CD1c-positive myeloid dendritic cell (primary cell): Measurements from ENCODE around the gene SLC26A9.

ENCODE experiments used
- DNase-seq: peaks from one replicate; pipeline ENCODE4 v3.0.0-alpha.2; 2016; ENCODE audit errors: extremely low spot score

SLC26A9 gene, protein sequence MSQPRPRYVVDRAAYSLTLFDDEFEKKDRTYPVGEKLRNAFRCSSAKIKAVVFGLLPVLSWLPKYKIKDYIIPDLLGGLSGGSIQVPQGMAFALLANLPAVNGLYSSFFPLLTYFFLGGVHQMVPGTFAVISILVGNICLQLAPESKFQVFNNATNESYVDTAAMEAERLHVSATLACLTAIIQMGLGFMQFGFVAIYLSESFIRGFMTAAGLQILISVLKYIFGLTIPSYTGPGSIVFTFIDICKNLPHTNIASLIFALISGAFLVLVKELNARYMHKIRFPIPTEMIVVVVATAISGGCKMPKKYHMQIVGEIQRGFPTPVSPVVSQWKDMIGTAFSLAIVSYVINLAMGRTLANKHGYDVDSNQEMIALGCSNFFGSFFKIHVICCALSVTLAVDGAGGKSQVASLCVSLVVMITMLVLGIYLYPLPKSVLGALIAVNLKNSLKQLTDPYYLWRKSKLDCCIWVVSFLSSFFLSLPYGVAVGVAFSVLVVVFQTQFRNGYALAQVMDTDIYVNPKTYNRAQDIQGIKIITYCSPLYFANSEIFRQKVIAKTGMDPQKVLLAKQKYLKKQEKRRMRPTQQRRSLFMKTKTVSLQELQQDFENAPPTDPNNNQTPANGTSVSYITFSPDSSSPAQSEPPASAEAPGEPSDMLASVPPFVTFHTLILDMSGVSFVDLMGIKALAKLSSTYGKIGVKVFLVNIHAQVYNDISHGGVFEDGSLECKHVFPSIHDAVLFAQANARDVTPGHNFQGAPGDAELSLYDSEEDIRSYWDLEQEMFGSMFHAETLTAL

DNA sequence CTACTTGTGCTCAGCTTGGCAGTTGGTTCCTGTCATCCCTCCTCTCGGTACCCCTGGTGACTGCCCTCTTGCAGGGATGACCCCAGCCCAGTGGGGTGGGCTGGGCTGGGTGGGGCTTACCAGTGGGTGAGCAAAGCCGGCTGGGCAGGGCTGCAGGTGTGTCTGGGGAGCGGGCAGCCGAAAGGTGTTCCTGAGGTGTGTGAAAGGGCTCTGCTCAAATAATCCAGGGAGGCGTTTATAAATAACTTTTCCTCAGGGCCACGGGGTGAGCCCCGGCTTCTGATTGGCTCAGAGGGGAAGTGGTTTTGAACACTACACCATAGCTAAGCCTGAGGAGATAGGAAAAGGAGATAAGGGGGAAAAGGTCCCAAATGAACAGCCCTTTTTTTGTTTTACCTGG lies at the start of gene SLC26A9:
Gene SLC26A9, minus strand, starts transcription at position 212 of the 400 bp plus-strand sequence. CDS start 7,636 bp downstream, outside the sequence.
- DNase-seq, result no peak

DNA sequence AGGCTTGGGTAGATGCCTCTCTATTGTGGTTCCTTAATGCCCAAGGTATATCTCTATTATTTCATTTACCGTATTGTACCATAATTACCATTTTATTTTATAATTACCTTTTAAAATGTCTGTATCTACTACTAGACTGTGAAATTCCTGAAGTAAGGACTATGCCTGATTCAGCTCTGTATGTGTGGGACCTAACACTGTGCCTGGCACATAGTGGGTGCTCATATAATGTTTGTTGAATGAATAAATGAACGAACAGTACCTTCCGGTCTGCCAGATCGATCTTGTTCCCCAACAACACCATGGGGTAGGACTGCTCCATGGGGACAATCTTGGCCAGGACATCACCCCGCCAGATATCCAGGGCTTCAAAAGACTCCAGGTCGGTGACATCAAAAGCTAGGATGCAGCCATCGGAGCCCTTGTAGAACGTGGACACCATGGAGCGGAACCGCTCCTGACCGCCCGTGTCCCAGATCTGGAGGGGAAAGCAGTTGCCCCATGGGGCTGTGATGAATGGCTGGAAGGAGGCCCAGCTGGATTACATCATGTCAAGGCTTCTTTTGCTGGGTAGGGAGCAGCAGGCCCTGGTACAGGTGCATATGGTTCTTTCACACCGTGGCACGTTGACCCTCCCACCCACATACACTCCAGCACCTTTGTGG lies 49.1 kb upstream of the SLC26A9 start:
- DNase-seq, result no peak

DNA sequence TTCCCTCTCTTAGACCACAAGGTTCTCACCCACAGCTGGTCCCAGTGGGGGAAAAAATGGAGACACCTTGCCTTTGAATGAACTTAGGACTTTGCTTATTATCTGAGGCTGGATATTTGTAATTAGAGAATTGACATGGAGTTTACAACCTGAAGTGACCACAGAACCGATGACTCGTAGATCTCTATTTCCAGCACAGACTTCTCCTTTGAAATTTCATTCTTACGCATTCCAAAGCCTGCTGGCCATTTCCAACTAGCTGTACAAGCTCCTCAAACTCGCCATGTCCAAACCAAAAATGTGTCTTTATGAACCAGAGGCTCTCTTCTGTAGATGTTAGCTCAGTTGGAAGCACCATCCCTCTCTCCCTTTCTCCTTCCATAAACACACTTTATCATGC lies 48.0 kb upstream of the SLC26A9 start:
- no peak for DNase-seq

DNA sequence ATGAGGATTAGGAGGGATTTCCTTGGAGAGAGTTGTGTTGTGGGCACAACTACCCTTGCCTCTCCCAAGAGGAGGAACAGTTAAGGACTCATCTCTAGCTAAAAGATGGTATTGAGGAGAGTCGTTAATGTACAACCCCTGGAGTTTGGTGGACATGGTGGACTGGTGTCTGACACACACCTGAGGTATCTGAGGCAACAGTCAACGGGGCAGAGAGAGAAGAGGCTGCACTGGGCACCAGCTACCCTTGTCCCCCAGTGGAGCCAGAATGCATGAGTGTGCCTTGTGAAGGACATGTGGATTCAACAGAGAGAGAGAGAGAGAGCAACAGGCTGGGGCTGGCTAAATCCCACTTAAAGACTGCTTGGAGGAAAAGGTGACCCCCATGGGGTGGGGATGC lies 47.0 kb upstream of the SLC26A9 start:
- no peak for DNase-seq

DNA sequence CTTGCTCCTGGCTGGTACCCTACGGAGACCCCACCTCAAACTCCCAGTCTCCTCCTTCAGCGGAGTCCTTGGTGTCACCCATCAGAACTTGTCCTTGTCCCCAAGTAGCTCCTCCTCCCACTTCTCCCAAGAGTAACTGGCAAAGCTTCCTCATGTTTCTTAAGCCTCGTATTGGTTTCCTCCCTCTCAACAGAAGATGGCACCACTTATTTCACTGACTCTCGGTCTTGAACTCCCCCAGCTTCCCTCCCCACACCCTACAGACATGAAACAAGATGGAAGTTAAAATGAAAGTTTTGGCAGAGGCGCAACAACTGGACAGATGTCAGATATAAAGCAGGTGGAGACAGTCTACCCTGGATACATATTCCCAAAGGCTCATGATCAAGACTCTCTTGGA lies 46.5 kb upstream of the SLC26A9 start:
- DNase-seq, result no peak

DNA sequence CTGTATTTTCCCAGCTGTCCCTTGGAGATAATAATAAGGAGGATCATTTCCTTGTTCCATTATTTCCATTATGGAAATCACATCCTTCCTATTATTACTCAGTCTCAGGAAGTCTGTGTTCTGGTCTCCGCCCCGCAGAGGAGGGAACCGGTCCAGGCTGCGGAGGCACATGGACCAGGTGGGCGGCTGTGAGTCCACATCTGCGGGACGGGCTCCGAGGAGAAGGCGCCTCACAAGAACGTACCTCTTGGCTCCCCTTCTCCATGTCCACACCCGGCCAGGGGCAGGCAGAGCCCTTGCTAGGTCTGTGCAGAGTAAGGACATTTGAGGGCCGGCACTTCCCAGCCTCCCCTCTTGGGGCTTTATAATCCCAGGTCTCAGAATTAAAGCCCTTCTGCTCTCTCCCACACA lies 45.3 kb upstream of the SLC26A9 start:
- no peak for DNase-seq

DNA sequence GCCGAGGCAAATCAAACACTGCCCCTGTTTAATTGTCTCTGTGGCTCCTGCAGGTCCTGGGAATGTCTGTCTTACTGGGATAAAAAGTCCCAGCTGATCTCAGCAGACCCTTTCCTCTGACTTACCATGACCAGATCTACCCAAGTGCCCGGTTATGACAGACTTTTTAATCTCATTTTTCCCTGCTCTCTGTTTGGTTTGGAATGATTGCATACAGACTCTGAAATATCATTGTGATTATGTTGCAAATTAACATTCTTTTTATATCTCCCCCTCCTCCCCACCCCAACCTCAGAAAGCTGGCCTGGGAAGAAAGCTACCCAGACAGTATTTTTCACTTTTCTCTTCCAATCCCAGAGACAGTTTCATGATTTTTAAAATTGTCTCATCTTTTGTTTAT lies 43.6 kb upstream of the SLC26A9 start:
- no peak for DNase-seq

DNA sequence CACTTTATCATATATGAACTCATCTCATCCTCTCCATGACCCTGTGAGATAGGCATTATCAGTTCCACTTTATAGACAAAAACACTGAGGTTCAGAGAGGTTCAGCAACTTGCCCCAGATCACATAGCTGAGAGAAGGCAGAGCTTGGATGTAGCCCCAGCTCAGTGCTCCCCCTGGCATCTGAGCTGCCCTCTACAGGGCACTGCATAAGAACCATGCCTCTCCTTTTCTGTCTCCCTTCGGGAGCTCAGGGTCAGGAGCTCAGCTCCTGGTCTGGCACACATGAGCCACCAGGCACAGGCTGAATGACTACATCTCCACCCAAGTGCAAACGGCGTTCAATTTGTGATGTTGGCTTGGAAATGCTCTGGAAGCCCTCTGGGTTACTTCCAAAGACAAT lies 43.0 kb upstream of the SLC26A9 start:
- DNase-seq, result no peak

DNA sequence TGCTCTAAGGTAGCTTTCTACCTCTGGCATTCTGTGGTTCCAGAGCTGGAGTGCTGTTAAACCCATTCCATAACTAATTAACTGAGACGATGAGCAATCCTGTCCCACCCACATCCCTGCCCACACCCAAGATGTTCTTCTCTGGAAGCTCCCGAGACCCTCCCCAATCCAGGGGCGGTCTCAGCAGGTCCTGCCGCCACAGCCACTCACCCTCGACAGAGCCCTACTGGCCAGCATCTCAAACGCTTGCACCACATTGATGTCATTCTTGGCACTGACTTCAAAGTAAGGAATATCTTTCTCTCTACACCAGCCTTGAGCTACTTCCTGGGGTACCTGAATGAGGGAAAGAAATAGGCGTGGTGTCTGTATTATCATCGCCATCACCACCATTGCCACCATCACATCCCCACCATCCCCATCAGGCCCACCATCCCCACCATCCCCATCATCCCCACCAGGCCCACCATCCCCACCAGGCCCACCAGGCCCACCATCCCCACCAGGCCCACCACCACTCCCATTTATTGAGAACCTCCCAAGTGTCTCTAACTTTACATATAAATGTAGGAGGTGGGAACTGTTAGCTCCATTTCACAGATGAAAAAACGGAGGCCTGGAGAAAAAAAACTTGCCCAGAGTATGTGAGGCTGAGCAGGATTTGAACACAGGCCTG lies 42.2 kb upstream of the SLC26A9 start:
- DNase-seq, result no peak

DNA sequence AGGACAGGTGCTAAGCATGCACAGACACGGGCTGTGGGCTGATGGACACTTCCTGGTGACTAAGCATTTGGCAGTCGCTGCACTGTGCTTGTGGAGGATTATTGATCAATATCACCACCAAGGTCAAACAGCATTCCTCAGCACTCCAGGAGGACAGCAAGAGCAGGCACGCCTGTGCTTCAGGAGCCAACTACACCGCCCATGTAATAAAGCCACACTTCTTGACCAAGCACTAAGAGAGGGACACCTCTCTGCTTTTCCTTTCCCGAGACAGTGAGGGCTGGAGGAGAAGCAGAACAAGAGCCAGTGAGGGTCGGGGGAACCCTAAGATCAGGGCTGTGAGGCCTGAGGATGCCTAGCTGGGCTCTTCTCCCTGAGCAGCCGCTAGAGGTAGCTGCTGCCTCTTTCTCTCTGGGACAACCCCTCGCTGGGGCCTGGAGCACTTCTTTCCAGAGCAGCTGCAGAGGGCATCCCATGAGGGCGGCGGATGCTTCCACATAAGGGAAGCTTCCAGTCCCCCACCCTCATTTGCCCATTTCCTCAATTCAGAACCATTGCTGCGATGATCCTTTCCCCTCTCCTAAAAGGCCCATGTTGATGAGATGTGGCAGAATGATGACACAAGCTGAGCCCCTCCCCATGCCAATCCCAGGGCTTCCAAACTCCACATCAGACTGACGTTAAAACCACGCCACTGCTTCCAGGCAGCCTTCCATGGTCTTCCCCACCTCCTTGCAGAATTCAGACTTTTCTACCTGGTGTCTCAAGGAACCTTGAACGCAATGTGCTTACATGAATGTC lies 40.9 kb upstream of the SLC26A9 start:
- peak; percentile 79 for DNase-seq

DNA sequence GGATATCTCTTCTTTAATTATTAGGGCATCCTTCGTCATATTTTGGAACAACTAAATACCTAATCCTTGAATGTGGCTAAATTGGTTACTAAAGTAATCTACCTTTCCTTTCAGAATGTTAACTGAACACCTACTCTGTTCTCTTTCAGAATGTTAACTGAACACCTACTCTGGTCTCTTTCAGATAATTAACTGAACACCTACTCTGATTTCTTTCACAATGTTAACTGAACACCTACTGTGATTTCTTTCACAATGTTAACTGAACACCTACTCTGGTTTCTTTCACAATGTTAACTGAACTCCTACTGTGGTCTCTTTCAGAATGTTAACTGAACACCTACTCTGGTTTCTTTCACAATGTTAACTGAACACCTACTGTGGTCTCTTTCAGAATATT lies 38.0 kb upstream of the SLC26A9 start:
- DNase-seq, result no peak

DNA sequence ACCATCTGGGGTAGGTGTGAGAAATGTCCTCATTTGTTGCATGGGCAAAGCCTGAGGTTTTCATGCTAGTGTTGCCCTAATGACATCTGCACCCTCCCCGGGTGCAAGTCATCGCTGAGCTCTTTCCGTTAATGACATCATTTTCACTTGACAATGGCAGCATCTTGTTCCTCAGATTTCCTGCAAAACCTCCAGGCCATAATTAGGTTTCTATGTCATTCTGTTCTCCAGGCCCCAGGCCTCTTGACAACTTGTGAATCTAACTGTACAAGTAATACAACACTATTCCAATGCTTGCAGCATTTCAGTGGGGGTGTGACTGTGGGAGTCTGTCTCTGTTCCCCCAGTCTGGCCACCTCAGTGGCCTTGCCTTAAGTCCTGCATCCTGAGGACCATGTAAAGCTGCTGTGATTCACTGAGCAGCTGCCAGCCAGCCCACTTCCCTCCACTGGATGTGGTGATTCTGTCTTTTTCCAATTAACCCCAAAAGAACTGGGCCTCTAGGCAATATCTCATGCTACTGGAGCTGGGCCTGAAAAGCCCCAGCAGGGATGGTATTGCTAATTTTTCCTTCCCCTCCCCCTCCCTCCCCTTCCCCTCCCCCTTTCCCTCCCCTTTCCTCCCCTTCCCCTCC lies 37.1 kb upstream of the SLC26A9 start:
- peak; percentile 26 for DNase-seq

DNA sequence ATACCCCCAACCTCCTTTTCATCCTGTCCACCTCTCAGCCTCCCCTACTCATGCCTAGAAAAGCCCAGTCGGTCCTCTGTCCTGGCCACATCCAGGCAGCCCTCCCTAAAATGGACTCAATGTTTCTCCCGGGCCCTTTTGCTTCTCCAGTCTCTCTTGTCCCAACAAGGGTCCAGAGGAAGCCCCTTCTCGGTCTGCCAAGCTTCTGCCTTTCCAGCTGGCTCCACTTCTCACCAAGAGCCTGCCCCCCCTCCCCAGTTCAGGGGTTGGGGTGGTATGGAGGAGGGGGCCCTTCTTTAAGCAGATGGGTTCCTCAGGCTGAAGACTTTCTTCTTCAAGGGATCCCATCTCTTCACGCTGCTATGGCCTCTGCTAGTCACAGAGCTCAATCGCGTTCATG lies 36.0 kb upstream of the SLC26A9 start:
- no peak for DNase-seq

DNA sequence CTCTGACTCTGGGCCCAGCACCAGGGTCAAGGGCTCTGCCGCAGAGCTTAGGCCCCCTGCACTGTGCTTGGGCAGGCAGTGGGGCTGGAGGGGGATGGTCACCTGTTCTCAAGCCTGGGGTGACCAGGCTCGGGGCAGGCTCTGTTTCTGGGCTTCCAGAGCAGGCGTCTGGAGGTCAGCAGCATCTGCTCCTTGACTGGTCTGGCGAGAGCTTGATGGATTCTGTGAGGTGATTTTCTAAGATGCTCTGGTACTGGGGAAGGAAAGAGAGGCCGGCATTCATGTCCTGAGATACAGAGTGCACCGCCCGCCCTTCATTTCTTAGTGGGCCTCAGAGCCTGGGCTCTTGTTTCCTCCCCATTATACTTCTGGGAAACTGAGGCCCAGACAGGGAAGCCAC lies 35.4 kb upstream of the SLC26A9 start:
- DNase-seq, result no peak

DNA sequence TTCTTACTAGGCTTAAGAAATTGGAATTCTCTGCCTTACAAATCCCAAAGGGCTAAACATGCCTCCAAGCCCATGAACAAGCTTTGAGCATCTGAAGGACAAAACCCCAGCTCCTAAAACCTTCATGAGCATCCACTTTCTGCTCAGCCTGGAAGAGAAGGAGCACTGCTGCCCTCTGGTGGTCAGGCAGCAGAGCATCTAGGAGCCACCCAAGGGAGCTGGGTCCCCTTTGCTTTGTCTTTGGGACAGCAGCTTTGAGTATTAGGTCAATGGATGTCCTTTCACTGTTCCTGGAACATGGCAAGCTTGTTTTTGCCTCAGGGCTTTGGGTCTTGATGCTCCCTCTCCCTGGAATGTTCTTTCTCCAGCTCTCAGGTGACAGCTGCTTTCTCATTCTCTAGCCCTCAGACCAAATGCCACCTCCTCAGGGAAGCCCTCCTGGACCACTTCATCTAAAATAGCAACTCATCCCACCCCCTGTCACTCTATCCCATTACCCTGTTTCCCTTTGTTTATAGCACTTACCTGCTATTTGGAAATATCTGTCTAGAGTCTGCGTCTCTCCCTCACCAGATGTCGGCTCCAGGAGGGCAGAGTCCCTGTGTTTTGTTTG lies 34.3 kb upstream of the SLC26A9 start:
- DNase-seq, result peak; percentile 82

DNA sequence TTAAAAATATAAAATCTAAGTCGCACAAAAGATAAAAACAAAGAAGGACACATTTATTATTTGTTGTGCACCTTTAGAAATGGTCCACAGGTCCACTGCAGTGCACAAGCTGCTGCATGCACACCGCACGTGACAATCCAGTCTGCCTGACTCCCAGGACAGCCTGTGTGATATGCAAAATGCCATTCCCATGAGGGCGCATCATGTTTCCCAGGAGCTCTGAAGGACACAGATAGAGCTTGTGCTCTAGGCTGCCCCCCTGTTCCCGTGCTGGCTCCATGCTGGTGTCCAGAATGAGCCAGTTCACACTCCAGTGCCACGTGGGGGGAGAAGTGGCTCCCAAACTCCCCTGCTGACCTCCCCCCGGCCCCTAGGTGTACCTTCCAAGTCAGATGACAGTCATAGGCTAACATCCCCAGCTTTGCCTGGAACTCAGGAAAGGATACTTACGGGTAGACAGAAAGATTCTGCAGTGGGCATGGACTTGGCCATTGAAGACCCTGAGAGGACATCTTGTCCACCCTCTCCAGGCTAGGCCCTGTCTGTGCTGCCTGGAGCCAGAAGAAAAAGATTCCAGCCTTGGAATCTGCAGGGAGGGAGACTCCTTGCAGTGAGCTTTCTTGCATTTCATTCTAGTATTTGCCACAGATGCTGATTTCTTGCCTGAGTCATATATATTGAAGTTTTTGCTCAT lies 33.6 kb upstream of the SLC26A9 start:
- DNase-seq, result no peak

DNA sequence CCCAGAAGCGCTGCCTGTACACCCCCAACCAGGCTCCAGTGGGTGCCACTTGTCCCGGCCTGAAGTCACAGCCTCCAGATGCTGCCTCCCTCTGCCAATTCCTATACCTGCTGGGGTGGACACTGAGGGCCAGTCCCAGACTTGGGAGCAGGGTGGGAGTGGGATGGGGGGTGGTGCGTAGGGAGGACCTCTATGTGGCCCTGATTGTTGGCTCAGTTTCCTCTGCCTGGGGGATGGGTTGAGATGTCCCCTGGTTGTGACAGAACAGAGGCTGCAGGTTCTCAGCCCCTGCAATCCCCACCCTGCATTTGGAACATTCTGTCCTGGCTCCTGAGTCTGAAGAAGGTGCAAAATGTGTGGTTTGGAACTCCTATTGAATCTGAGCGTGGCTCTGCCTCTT lies 32.8 kb upstream of the SLC26A9 start:
- no peak for DNase-seq

DNA sequence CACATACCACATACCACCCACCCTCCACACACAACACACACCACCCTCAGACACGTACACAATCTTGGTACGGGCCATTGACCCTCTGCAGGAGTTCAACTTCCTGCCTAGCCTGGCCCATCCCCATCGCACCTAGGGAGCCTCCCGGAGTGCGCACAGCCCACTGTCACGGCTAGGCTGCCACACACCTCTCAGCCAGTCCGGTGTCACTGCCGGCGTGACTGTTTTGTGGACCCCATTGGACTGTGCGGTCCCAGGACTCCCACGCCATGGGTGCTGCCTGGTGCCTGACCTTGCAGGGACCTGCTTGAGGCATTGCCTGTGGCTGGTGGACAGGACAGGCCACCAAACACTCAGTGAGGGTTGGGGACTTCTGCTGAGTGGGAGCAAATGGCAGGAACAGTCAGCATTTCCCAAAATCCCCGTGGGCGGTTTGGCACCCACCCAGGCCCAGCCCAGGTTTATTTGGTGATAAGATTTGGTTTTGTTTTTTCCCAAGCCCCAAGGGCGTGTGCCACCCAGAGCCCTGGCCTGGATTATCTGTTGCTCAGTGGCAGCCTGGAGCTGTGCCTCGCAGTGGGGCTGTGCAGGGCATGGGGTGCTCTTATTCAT lies 32.2 kb upstream of the SLC26A9 start:
- DNase-seq, result no peak

DNA sequence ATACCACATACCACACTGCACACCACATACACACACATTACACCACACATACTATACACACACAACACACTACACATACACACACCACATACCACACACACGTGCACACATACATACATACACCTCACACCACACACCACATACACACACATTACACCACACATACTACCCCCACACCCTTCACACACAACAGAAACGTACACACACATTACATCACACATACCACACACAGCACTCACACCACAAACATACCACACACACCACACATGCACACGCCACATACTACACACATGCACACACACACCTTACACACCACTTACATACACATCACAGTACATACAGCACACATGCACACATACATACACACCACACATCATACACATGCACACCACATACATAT lies 31.5 kb upstream of the SLC26A9 start:
- no peak for DNase-seq
